Ishikawa (cell line): ENCODE data around the gene COL8A2.

Experiments used
- CEBPB ChIP-seq: IDR thresholded peaks from 2 replicates; pipeline ENCODE4 v1.6.1; 2012
- CREB1 ChIP-seq: IDR thresholded peaks from 2 replicates; pipeline ENCODE4 v1.6.1; 2012; ENCODE audit warnings: low read depth
- EGR1 ChIP-seq: IDR thresholded peaks from 2 replicates; pipeline ENCODE4 v1.6.1; 2012
- EP300 ChIP-seq: IDR thresholded peaks from 2 replicates; pipeline ENCODE4 v1.6.1; 2012; ENCODE audit warnings: borderline replicate concordance
- RAD21 ChIP-seq: IDR thresholded peaks from 2 replicates; pipeline ENCODE4 v1.6.1; 2012; ENCODE audit warnings: low read depth
- TAF1 ChIP-seq: IDR thresholded peaks from 2 replicates; pipeline ENCODE4 v1.6.1; 2012; ENCODE audit warnings: low read depth, mild to moderate bottlenecking
- TCF12 ChIP-seq: IDR thresholded peaks from 2 replicates; pipeline ENCODE4 v1.6.1; 2012; ENCODE audit warnings: low read depth
- TEAD4 ChIP-seq: IDR thresholded peaks from 2 replicates; pipeline ENCODE4 v1.6.1; 2012
- YY1 ChIP-seq: IDR thresholded peaks from 2 replicates; pipeline ENCODE4 v1.6.1; 2012; ENCODE audit warnings: low read depth
- TF ChIP-seq, protein P1 (sequence below): IDR thresholded peaks from 2 replicates; pipeline ENCODE4 v1.6.1; 2012

DNA sequence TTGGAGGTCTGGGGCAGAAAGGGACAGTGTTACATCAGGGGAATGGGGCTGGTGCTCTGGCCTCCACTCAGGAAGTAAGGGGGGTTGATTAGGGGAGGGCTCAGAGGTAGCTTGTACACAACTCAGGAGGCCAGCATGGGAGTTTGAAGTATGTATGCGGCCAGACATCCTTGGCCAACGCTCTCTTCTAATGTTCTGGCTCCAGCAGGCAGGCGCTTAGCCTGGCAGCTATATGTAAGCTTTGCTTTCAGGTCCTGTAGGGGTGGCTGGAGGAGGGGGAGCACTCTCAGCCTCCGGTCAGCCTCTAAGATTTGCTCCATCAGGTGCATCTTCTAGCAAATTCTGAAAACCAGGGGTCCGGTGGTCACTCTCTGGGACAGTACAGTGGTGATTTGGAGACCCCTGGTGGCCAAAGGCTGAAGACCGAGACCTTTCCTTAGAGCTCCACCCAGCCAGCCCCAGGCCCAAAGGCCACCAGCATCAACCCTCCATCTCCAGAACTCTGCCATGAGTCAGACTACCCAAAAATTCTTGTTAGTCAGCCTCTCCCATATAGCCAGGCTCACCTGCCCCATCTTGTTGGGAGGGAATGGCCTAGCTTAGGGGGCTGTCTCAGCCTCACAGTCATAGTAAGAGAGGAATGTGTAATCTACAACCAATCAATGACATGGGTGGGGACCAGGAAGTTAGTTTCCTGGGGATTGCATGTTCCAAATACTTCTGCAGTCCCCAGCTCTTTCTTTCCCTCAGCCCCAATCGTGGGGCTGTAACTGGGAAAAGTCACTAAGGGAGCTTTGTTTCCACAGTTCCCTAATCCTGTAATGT lies 9.7 kb upstream of the COL8A2 start:
- TF ChIP-seq CREB1, result no peak
- no peak for TF ChIP-seq TCF12
- no peak for TF ChIP-seq EGR1
- no peak for TF ChIP-seq TEAD4
- no peak for TF ChIP-seq CEBPB
- no peak for TF ChIP-seq EP300
- TF ChIP-seq YY1, result no peak
- TF ChIP-seq, protein P1, sequence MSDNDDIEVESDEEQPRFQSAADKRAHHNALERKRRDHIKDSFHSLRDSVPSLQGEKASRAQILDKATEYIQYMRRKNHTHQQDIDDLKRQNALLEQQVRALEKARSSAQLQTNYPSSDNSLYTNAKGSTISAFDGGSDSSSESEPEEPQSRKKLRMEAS, result no peak
- peak; percentile 83 for TF ChIP-seq RAD21
- TF ChIP-seq TAF1, result no peak
